OCI-LY7 (cell line): ENCODE results near the gene DHRS1. TPM values are rescaled to one million over a fixed set of nuclear protein-coding genes. Genes with fewer than 3 reads are reported as not detected.

ENCODE experiments used
- BruUV-seq: library from RNA; stranded (reverse); fragments of 400-500 nt; replicated peaks from 2 replicates; lab custom pipeline; 2021; lab: Mats Ljungman, UMichigan
- CTCF ChIA-PET: fragments of 300-600 bp; sonication (Branson Sonifier 250); formaldehyde crosslinking; loops from one replicate; lab custom pipeline; 2022; ENCODE audit warnings: antibody characterized with exemption; ENCODE audit not compliant: unreplicated experiment; lab: Charles Lee
- POLR2A ChIA-PET: fragments of 300-600 bp; sonication (Branson Sonifier 250); formaldehyde crosslinking; loops from one replicate; lab custom pipeline; 2022; ENCODE audit warnings: antibody characterized with exemption; lab: Charles Lee
- DNase-seq: peaks from one replicate; pipeline ENCODE4 v3.0.0-alpha.2; 2015; ENCODE audit warnings: low spot score
- H2AFZ ChIP-seq: fragments of 200-600 bp; sonication (generic), shearing (Covaris generic); 2 replicates; pipeline ENCODE4 v1.6.1; 2014; ENCODE audit warnings: mild to moderate bottlenecking, antibody characterized with exemption, low read length, moderate library complexity
- H3K27ac ChIP-seq: fragments of 200-600 bp; sonication (generic); 2 replicates; pipeline ENCODE4 v1.5.1; 2014; ENCODE audit warnings: mixed run types, low read depth, mild to moderate bottlenecking, moderate library complexity, low read length, inconsistent platforms; ENCODE audit not compliant: poor library complexity, severe bottlenecking
- H3K36me3 ChIP-seq: fragments of 200-600 bp; sonication (generic); 2 replicates; pipeline ENCODE4 v1.6.1; 2014; ENCODE audit warnings: mild to moderate bottlenecking, antibody characterized with exemption, low read length, moderate library complexity, mixed read lengths; ENCODE audit not compliant: insufficient read depth
- H3K4me1 ChIP-seq: fragments of 200-600 bp; sonication (generic); 2 replicates; pipeline ENCODE4 v1.5.1; 2014; ENCODE audit warnings: mild to moderate bottlenecking, low read length; ENCODE audit not compliant: insufficient read depth, poor library complexity, severe bottlenecking
- H3K4me2 ChIP-seq: fragments of 200-600 bp; sonication (generic); 2 replicates; pipeline ENCODE4 v1.6.1; 2014; ENCODE audit warnings: mild to moderate bottlenecking, low read length
- H3K4me3 ChIP-seq: fragments of 200-600 bp; sonication (generic); 2 replicates; pipeline ENCODE4 v1.5.1; 2014; ENCODE audit warnings: mild to moderate bottlenecking, low read depth, low read length; ENCODE audit not compliant: poor library complexity, severe bottlenecking
- H3K79me2 ChIP-seq: fragments of 200-600 bp; sonication (generic); 2 replicates; pipeline ENCODE4 v1.6.1; 2016; ENCODE audit warnings: low read depth, mild to moderate bottlenecking, low read length, moderate library complexity, mixed read lengths; ENCODE audit not compliant: insufficient read depth
- H3K9me2 ChIP-seq: fragments of 200-600 bp; sonication (generic); 2 replicates; pipeline ENCODE4 v1.6.1; 2016; ENCODE audit warnings: mild to moderate bottlenecking, low read length, mixed read lengths; ENCODE audit not compliant: insufficient read depth
- H3K9me3 ChIP-seq: fragments of 200-600 bp; sonication (generic); 2 replicates; pipeline ENCODE4 v1.6.1; 2014; ENCODE audit warnings: mild to moderate bottlenecking, mixed run types, low read length, mixed read lengths
- H4K20me1 ChIP-seq: fragments of 200-600 bp; sonication (generic); 2 replicates; pipeline ENCODE4 v1.6.1; 2014; ENCODE audit warnings: mild to moderate bottlenecking, antibody characterized with exemption, low read length, moderate library complexity, mixed read lengths; ENCODE audit not compliant: insufficient read depth
- EZH2phosphoT487 ChIP-seq: fragments of 200-600 bp; sonication (generic); IDR thresholded peaks from 2 replicates; pipeline ENCODE4 v1.6.1; 2018; ENCODE audit warnings: low read depth, borderline replicate concordance, mild to moderate bottlenecking, mixed run types, antibody characterized with exemption, low read length, moderate library complexity, mixed read lengths
- intact Hi-C: fragments of 100-400 bp; cut with micrococcal nuclease; formaldehyde crosslinking; loops from one replicate; pipeline ENCODE4 v1.10.0; 2022; ENCODE audit not compliant: unreplicated experiment
- total RNA-seq, 2 experiments: library from RNA; depleted of rRNA in 1 of 2; stranded (reverse); fragments of >200 nt in 1 of 2; shearing (Covaris generic) in 1 of 2; gene quantifications; 2 replicates each; pipeline ENCODE4 v1.2.3, GENCODE V29; 2014 to 2022
- TF ChIP-seq, protein P1 (sequence below): fragments of 200-600 bp; sonication (generic); conservative IDR thresholded peaks from 2 replicates; pipeline ENCODE4 v1.5.1; 2014; ENCODE audit warnings: mild to moderate bottlenecking, antibody characterized with exemption, low read length, moderate library complexity, mixed read lengths

DHRS1 gene
- total RNA-seq, 2 experiments from 2014 or later, result 27.4 to 34.9 TPM

DNA sequence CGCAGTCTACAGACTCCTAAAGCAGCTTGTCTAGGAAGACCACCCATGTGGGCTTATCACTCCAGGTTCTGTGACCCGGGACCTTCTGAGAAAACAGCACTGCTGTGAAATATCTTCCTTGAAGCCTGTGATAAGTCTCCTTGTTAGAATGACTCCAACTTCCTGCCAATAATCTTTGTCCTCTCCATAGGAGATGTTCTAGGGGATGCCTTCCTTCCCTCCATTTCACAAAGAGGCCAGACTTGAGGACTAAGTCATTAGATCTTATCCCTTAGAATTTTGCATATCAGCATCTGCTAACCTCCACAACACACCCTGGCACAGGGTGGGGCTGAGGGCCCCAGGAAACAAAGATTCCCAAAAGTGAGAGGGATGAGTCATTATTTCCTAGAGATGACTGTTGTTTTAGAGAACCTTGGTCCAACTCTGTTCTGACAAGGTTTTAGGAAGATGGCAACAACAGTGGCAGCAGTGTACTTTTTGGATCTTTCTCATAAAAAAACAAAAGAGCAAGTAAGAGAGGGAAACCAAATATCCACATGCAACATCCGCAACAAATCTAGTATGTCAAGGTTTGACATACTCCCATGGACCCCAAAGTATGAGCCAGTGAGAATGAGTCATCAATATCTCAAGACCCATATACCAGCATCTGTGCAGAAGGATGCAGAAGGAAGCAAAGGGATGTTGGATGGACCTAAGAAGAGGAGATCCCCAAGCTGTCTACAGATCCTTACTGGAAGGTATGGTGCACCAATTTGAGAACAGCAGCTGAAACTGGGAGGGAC, 17.8 kb upstream of the DHRS1 start:
- no TSS peak for BruUV-seq
- no peak for DNase-seq
- intact Hi-C loops, result no loop called here
- CTCF ChIA-PET, result no interaction called here
- Histone ChIP-seq H3K36me3 (peaks cover 16% of the 10 kb centered on the region; the same call in 1 of the 2 replicates), H3K4me1 (peaks cover 18% of the 10 kb centered on the region), H2AFZ (no peak overlapping the region), H3K4me2 (no peak overlapping the region), H3K4me3 (no peak overlapping the region), H4K20me1 (no peaks in the 10 kb centered on the region), H3K9me2 (no peaks in the 10 kb centered on the region), H3K79me2 (no peaks in the 10 kb centered on the region), H3K27ac (no peak overlapping the region), H3K9me3 (no peaks in the 10 kb centered on the region)
- no peak for TF ChIP-seq EZH2phosphoT487
- TF ChIP-seq, protein P1, sequence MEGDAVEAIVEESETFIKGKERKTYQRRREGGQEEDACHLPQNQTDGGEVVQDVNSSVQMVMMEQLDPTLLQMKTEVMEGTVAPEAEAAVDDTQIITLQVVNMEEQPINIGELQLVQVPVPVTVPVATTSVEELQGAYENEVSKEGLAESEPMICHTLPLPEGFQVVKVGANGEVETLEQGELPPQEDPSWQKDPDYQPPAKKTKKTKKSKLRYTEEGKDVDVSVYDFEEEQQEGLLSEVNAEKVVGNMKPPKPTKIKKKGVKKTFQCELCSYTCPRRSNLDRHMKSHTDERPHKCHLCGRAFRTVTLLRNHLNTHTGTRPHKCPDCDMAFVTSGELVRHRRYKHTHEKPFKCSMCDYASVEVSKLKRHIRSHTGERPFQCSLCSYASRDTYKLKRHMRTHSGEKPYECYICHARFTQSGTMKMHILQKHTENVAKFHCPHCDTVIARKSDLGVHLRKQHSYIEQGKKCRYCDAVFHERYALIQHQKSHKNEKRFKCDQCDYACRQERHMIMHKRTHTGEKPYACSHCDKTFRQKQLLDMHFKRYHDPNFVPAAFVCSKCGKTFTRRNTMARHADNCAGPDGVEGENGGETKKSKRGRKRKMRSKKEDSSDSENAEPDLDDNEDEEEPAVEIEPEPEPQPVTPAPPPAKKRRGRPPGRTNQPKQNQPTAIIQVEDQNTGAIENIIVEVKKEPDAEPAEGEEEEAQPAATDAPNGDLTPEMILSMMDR, result no peak
- POLR2A ChIA-PET, result no interaction called here

DNA sequence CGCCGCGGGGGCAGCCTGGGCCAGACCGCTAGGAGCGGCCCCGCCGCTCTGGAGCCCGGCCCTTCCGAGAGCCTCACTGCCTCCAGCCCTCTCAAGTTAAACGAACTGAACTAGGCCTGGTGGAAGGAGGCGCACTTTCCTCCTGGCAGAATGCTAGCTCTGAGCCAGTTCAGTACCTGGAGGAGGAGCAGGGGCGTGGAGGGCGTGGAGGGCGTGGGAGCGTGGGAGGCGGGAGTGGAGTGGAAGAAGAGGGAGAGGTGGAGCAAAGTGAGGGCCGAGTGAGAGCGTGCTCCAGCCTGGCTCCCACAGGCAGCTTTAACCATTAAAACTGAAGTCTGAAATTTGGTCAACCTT, 17.0 kb upstream of the DHRS1 start:
- no peak overlapping the region for H3K4me2 ChIP-seq
- peaks cover 24% of the 10 kb centered on the region; the same call in 1 of the 2 replicates for H3K36me3 ChIP-seq
- TF ChIP-seq, protein P1, result no peak
- TF ChIP-seq EZH2phosphoT487, result no peak
- no peaks in the 10 kb centered on the region for H3K79me2 ChIP-seq
- no peaks in the 10 kb centered on the region for H3K9me2 ChIP-seq
- H2AFZ ChIP-seq, result no peak overlapping the region
- no peak overlapping the region for H3K4me3 ChIP-seq
- H4K20me1 ChIP-seq, result no peaks in the 10 kb centered on the region
- ChIA-PET POLR2A (no interaction called here), CTCF (no interaction called here)
- no peaks in the 10 kb centered on the region for H3K9me3 ChIP-seq
- no peak overlapping the region for H3K27ac ChIP-seq
- no TSS peak for BruUV-seq
- no peak for DNase-seq
- intact Hi-C loops, result no loop called here
- H3K4me1 ChIP-seq, result peaks cover 23% of the 10 kb centered on the region
